AG10803 (cell line): Measurements from ENCODE around the gene ADD3.
A peak's percentile ranks its signal among the peaks of the same experiment; 100 is the strongest.

Experiments used
- DNase-seq: peaks from one replicate; pipeline ENCODE4 v3.0.0; 2010; ENCODE audit warnings: low read depth
- H3K4me3 ChIP-seq: 2 replicates; pipeline ENCODE4 v1.5.1; 2011; ENCODE audit warnings: mild to moderate bottlenecking, low read length, control low read depth
- CTCF ChIP-seq: conservative IDR thresholded peaks from 2 replicates; pipeline ENCODE4 v1.5.1; 2011; ENCODE audit warnings: mild to moderate bottlenecking, low read length, control low read depth, inconsistent platforms

Gene ADD3

GRCh38 chr10:110011681-110012080, 3.9 kb downstream of the ADD3 start:
- no peak for TF ChIP-seq CTCF
- no peak for DNase-seq
- H3K4me3 ChIP-seq = no peak overlapping the region

- no peak overlapping the region for H3K4me3 ChIP-seq
- no peak for TF ChIP-seq CTCF
- DNase-seq = no peak
Measured at GRCh38 chr10:110013630-110014293, 6.0 kb downstream of the ADD3 start.

GRCh38 chr10:110016039-110016438, 8.3 kb downstream of the ADD3 start:
- TF ChIP-seq CTCF = peak; percentile 39
- H3K4me3 ChIP-seq = no peak overlapping the region
- peak; percentile 26 for DNase-seq

GRCh38 chr10:110017052-110017451, 9.3 kb downstream of the ADD3 start:
- TF ChIP-seq CTCF = no peak
- DNase-seq = no peak
- no peak overlapping the region for H3K4me3 ChIP-seq

- H3K4me3 ChIP-seq = no peak overlapping the region
- no peak for TF ChIP-seq CTCF
- peak; percentile 56 for DNase-seq
Measured at GRCh38 chr10:110017907-110018306, 10.1 kb downstream of the ADD3 start.

GRCh38 chr10:110020265-110020664, 12.5 kb downstream of the ADD3 start:
- no peak for DNase-seq
- no peak overlapping the region for H3K4me3 ChIP-seq
- TF ChIP-seq CTCF = no peak

GRCh38 chr10:110022716-110023504, 15.1 kb downstream of the ADD3 start:
- no peak overlapping the region for H3K4me3 ChIP-seq
- no peak for TF ChIP-seq CTCF
- no peak for DNase-seq
